ENCODE measurements around the gene MYCBPAP. TPM values are rescaled to one million over a fixed set of nuclear protein-coding genes. Genes with fewer than 3 reads are reported as not detected.

Gene MYCBPAP
- total and polyA plus RNA-seq, 7 donors: 0.05 to 0.99 (median 0.27) TPM; not detected in 2

GRCh38 chr17:50501054-50501453 lies 7.2 kb upstream of the MYCBPAP start:
- no peak for DNase-seq
- peak; percentile 26 for TF ChIP-seq CTCF (IDR thresholded peaks at IDR 0.05)
- 35 to 44% (median 43%) methylated on average over 5 of the region's 5 CpGs for WGBS, 3 donors
- Histone ChIP-seq H3K4me1 (no peaks in the 10 kb centered on the region), H3K27ac (no peak overlapping the region), H3K36me3 (ENCODE audit: insufficient read depth in 1 of 2, low read depth in 1 of 2) (no peaks in the 10 kb centered on the region), H3K4me3 (no peak overlapping the region), H3K27me3 (ENCODE audit: insufficient read depth in 3 of 3, low read length in 2 of 3) (no peaks in the 10 kb centered on the region), H3K9me3 (no peaks in the 10 kb centered on the region)
- ATAC-seq: no peak
- intact Hi-C loops (cut with DNase I): no loop called here

GRCh38 chr17:50502301-50502990 lies 5.8 kb upstream of the MYCBPAP start:
- intact Hi-C loops (cut with DNase I): no loop called here
- Histone ChIP-seq H3K4me3 (no peak overlapping the region), H3K27me3 (ENCODE audit: insufficient read depth in 3 of 3, low read length in 2 of 3) (no peaks in the 10 kb centered on the region), H3K9me3 (no peaks in the 10 kb centered on the region), H3K36me3 (ENCODE audit: insufficient read depth in 1 of 2, low read depth in 1 of 2) (no peaks in the 10 kb centered on the region), H3K27ac (no peak overlapping the region), H3K4me1 (no peaks in the 10 kb centered on the region)
- 86 to 91% (median 90%) methylated on average over 9 of the region's 9 CpGs for WGBS, 3 donors
- DNase-seq (no peak), ATAC-seq (no peak)
- no peak for TF ChIP-seq CTCF (IDR thresholded peaks at IDR 0.05)

GRCh38 chr17:50505591-50506130 lies 2.6 kb upstream of the MYCBPAP start:
- Histone ChIP-seq H3K36me3 (ENCODE audit: insufficient read depth in 1 of 2, low read depth in 1 of 2) (no peaks in the 10 kb centered on the region), H3K4me1 (no peaks in the 10 kb centered on the region), H3K4me3 (no peak overlapping the region), H3K27me3 (ENCODE audit: insufficient read depth in 3 of 3, low read length in 2 of 3) (no peaks in the 10 kb centered on the region), H3K27ac (no peak overlapping the region), H3K9me3 (no peaks in the 10 kb centered on the region)
- DNase-seq: no peak
- no peak for TF ChIP-seq CTCF (IDR thresholded peaks at IDR 0.05)
- no peak for ATAC-seq
- intact Hi-C loops (cut with DNase I): no loop called here
- 62 to 73% (median 70%) methylated on average over 7 of the region's 7 CpGs for WGBS, 3 donors

- Histone ChIP-seq H3K36me3 (ENCODE audit: insufficient read depth in 1 of 2, low read depth in 1 of 2) (no peaks in the 10 kb centered on the region), H3K4me1 (no peaks in the 10 kb centered on the region), H3K4me3 (no peak overlapping the region), H3K27me3 (ENCODE audit: insufficient read depth in 3 of 3, low read length in 2 of 3) (no peaks in the 10 kb centered on the region), H3K9me3 (no peaks in the 10 kb centered on the region), H3K27ac (no peak overlapping the region)
- intact Hi-C loops (cut with DNase I): no loop called here
- 70 to 75% (median 71%) methylated on average over 7 of the region's 7 CpGs for WGBS, 3 donors
- no peak for TF ChIP-seq CTCF (IDR thresholded peaks at IDR 0.05)
- ATAC-seq (no peak), DNase-seq (no peak)
Observed at GRCh38 chr17:50506298-50506697, 1.9 kb upstream of the MYCBPAP start.
